Astrocyte (in vitro differentiated cells and primary cell): Measurements from ENCODE around the gene FLRT2. TPM values are rescaled to one million over a fixed set of nuclear protein-coding genes. Genes with fewer than 3 reads are reported as not detected.

Experiments
- DNase-seq: peaks from one replicate; pipeline ENCODE4 v3.0.0-alpha.2; 2010; ENCODE audit warnings: low read depth
- FAIRE-seq: peaks from 2 replicates; lab custom pipeline; 2011; peaks lifted over from hg19 to GRCh38; lab: Jason Lieb, UNC
- H2AFZ ChIP-seq: 2 replicates; pipeline ENCODE4 v1.6.0; 2012; ENCODE audit warnings: low read depth, low read length, inconsistent platforms
- H3K27ac ChIP-seq: 2 replicates; pipeline ENCODE4 v1.5.1; 2011; ENCODE audit warnings: low read depth, low read length, inconsistent platforms
- H3K27me3 ChIP-seq: 2 replicates; pipeline ENCODE4 v1.6.0; 2011; ENCODE audit warnings: low read length, inconsistent platforms; ENCODE audit not compliant: insufficient read depth
- H3K36me3 ChIP-seq: 2 replicates; pipeline ENCODE4 v1.5.1; 2011; ENCODE audit warnings: low read length, inconsistent platforms; ENCODE audit not compliant: insufficient read depth
- H3K4me1 ChIP-seq: 2 replicates; pipeline ENCODE4 v1.5.1; 2011; ENCODE audit warnings: low read length, inconsistent platforms; ENCODE audit not compliant: insufficient read depth
- H3K4me2 ChIP-seq: 2 replicates; pipeline ENCODE4 v1.6.0; 2012; ENCODE audit warnings: low read length, inconsistent platforms
- H3K4me3 ChIP-seq: 2 replicates; pipeline ENCODE4 v1.5.1; 2011; ENCODE audit warnings: low read depth, mild to moderate bottlenecking, low read length, inconsistent platforms; ENCODE audit not compliant: insufficient read depth
- H3K79me2 ChIP-seq: 2 replicates; pipeline ENCODE4 v1.6.0; 2012; ENCODE audit warnings: mild to moderate bottlenecking, low read length, inconsistent platforms; ENCODE audit not compliant: insufficient read depth
- H3K9ac ChIP-seq: 2 replicates; pipeline ENCODE4 v1.6.0; 2012; ENCODE audit warnings: mild to moderate bottlenecking, low read length, inconsistent platforms
- H3K9me3 ChIP-seq: 2 replicates; pipeline ENCODE4 v1.5.1; 2012; ENCODE audit warnings: low read depth, mild to moderate bottlenecking, low read length, inconsistent platforms; ENCODE audit not compliant: insufficient read depth
- H4K20me1 ChIP-seq: 2 replicates; pipeline ENCODE4 v1.6.0; 2012; ENCODE audit warnings: low read length, inconsistent platforms; ENCODE audit not compliant: insufficient read depth
- H3K27ac Mint-ChIP-seq: one replicate; pipeline ENCODE4 v1.8.0; 2021; ENCODE audit warnings: mild to moderate bottlenecking, mixed read lengths; ENCODE audit not compliant: unreplicated experiment
- H3K27me3 Mint-ChIP-seq: one replicate; pipeline ENCODE4 v1.8.0; 2021; ENCODE audit warnings: low read depth, mixed read lengths; ENCODE audit not compliant: unreplicated experiment
- H3K36me3 Mint-ChIP-seq: one replicate; pipeline ENCODE4 v1.8.0; 2021; ENCODE audit warnings: low read depth, mixed read lengths; ENCODE audit not compliant: unreplicated experiment
- H3K4me1 Mint-ChIP-seq: one replicate; pipeline ENCODE4 v1.8.0; 2021; ENCODE audit warnings: low read depth, mixed read lengths; ENCODE audit not compliant: unreplicated experiment
- H3K4me3 Mint-ChIP-seq: one replicate; pipeline ENCODE4 v1.8.0; 2021; ENCODE audit warnings: mild to moderate bottlenecking, moderate library complexity, mixed read lengths; ENCODE audit not compliant: unreplicated experiment
- H3K9me3 Mint-ChIP-seq: one replicate; pipeline ENCODE4 v1.8.0; 2021; ENCODE audit warnings: mild to moderate bottlenecking, mixed read lengths; ENCODE audit not compliant: unreplicated experiment
- EZH2 ChIP-seq: IDR thresholded peaks from 2 replicates; pipeline ENCODE4 v1.6.1; 2012; ENCODE audit warnings: mild to moderate bottlenecking, low read length, inconsistent platforms; ENCODE audit not compliant: insufficient read depth
- total RNA-seq: library from RNA; stranded (reverse); gene quantifications from 2 replicates; pipeline ENCODE4 v1.2.1, GENCODE V29; 2021
- TF ChIP-seq, protein P1 (sequence below): IDR thresholded peaks from 2 replicates; pipeline ENCODE4 v1.5.1; 2011; ENCODE audit warnings: low read depth, mild to moderate bottlenecking, inconsistent platforms, low read length, moderate library complexity; ENCODE audit not compliant: insufficient read depth

Gene FLRT2
- total RNA-seq, 1 donor from 2014 or later = 227 TPM

DNA sequence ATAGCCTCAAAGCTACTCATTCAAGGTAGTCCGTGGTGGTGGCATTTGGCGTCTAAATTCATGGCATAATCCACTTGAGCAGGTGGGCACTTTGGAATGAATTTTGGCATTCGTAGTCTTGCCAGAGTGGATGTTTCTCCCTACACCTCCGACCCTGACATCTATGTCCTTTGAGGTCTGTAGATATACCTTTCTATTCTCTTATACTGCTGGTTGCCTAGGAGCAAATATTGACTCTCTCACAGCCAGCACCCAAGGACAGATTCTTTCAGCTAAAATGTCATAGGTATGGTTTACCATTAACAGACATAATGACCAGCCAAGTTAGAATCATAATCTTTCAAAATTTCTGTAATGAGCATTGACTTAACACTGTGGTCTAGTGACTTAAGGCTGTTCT, 47.4 kb upstream of the FLRT2 start:
- TF ChIP-seq EZH2 = no peak
- TF ChIP-seq, protein P1, sequence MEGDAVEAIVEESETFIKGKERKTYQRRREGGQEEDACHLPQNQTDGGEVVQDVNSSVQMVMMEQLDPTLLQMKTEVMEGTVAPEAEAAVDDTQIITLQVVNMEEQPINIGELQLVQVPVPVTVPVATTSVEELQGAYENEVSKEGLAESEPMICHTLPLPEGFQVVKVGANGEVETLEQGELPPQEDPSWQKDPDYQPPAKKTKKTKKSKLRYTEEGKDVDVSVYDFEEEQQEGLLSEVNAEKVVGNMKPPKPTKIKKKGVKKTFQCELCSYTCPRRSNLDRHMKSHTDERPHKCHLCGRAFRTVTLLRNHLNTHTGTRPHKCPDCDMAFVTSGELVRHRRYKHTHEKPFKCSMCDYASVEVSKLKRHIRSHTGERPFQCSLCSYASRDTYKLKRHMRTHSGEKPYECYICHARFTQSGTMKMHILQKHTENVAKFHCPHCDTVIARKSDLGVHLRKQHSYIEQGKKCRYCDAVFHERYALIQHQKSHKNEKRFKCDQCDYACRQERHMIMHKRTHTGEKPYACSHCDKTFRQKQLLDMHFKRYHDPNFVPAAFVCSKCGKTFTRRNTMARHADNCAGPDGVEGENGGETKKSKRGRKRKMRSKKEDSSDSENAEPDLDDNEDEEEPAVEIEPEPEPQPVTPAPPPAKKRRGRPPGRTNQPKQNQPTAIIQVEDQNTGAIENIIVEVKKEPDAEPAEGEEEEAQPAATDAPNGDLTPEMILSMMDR = no peak
- H3K36me3 Mint-ChIP-seq = peaks cover 2% of the 10 kb centered on the region
- H3K27me3 ChIP-seq = no peaks in the 10 kb centered on the region
- H3K36me3 ChIP-seq = no peaks in the 10 kb centered on the region
- H3K9me3 ChIP-seq = no peaks in the 10 kb centered on the region
- H3K4me2 ChIP-seq = no peak overlapping the region
- no peaks in the 10 kb centered on the region for H4K20me1 ChIP-seq
- H3K4me3 ChIP-seq = no peak overlapping the region
- H3K9ac ChIP-seq = no peak overlapping the region
- peaks cover 6% of the 10 kb centered on the region for H3K4me1 ChIP-seq
- no peaks in the 10 kb centered on the region for H3K79me2 ChIP-seq
- FAIRE-seq (peak; percentile 73), DNase-seq (no peak)
- H2AFZ ChIP-seq = no peak overlapping the region
- H3K9me3 Mint-ChIP-seq = peaks cover 4% of the 10 kb centered on the region
- H3K27me3 Mint-ChIP-seq = no peaks in the 10 kb centered on the region
- no peak overlapping the region for H3K27ac Mint-ChIP-seq
- no peak overlapping the region for H3K27ac ChIP-seq
- H3K4me1 Mint-ChIP-seq = no peaks in the 10 kb centered on the region
- no peak overlapping the region for H3K4me3 Mint-ChIP-seq

DNA sequence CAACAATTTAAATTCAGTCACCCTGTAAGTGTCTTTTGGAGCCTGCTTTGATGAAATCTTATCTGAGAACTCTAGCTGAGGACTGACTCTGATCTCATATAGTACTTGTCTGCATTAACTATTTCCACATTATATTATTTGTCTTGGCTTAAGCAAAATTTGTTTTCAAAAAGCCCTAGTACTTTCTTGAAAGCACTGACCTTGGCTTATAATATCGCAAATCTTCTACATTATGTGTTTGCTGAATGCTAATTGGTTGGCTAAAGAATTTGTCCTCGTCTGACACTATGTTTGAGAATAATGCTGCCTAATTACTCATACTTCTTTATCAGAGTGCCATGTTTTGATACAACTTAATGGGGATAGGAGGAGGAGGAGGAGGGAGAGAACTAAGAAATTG, 46.9 kb upstream of the FLRT2 start:
- Mint-ChIP-seq H3K4me1 (no peaks in the 10 kb centered on the region), H3K27me3 (no peaks in the 10 kb centered on the region), H3K9me3 (peaks cover 6% of the 10 kb centered on the region), H3K4me3 (no peak overlapping the region), H3K27ac (no peak overlapping the region), H3K36me3 (peaks cover 2% of the 10 kb centered on the region)
- no peak overlapping the region for H3K4me3 ChIP-seq
- DNase-seq (peak; percentile 22), FAIRE-seq (no peak)
- no peak overlapping the region for H2AFZ ChIP-seq
- H3K36me3 ChIP-seq = no peaks in the 10 kb centered on the region
- H3K4me2 ChIP-seq = no peak overlapping the region
- H4K20me1 ChIP-seq = no peaks in the 10 kb centered on the region
- H3K27ac ChIP-seq = no peak overlapping the region
- H3K79me2 ChIP-seq = no peaks in the 10 kb centered on the region
- no peaks in the 10 kb centered on the region for H3K27me3 ChIP-seq
- H3K4me1 ChIP-seq = peaks cover 6% of the 10 kb centered on the region
- no peak overlapping the region for H3K9ac ChIP-seq
- no peaks in the 10 kb centered on the region for H3K9me3 ChIP-seq
- TF ChIP-seq, protein P1 = no peak
- no peak for TF ChIP-seq EZH2

DNA sequence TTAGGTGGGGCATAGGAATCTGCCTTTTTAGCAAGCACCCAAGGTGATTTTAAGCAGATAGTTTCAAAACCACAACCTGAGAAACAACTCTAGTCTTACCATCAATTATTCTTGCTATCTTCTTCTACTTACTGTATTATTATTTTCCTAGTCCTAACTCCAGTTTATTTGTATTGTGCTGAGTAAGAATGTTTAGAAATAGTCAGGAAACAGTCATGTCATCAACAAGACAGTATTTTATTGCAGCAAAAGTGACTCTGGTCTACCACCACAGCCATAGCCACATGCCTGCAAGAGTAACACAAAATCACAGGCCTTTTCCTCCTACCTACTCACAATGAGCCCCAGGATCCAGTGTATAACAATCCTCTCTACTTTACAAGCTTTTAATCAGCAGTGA, 46.3 kb upstream of the FLRT2 start:
- Histone ChIP-seq H4K20me1 (no peaks in the 10 kb centered on the region), H3K4me2 (no peak overlapping the region), H3K36me3 (no peaks in the 10 kb centered on the region), H3K27ac (no peak overlapping the region), H3K4me1 (peaks cover 6% of the 10 kb centered on the region), H3K79me2 (no peaks in the 10 kb centered on the region), H3K9me3 (no peaks in the 10 kb centered on the region), H2AFZ (no peak overlapping the region), H3K4me3 (no peak overlapping the region), H3K9ac (no peak overlapping the region), H3K27me3 (no peaks in the 10 kb centered on the region)
- TF ChIP-seq, protein P1 = no peak
- no peak for TF ChIP-seq EZH2
- DNase-seq (no peak), FAIRE-seq (no peak)
- Mint-ChIP-seq H3K27ac (no peak overlapping the region), H3K9me3 (peaks cover 9% of the 10 kb centered on the region), H3K4me3 (no peak overlapping the region), H3K4me1 (no peaks in the 10 kb centered on the region), H3K36me3 (peaks cover 2% of the 10 kb centered on the region), H3K27me3 (no peaks in the 10 kb centered on the region)
